GM18870 (cell line): ENCODE data around the gene PTPRD.

ENCODE experiments used
- ATAC-seq: cut with Tn5 transposase; IDR thresholded peaks from one replicate; pipeline ENCODE4 v1.9.1; 2021; ENCODE audit warnings: moderate library complexity; ENCODE audit not compliant: unreplicated experiment

PTPRD gene

GRCh38 chr9:10208691-10209069 lies 404.1 kb downstream of the PTPRD start:
- no peak for ATAC-seq

DNA sequence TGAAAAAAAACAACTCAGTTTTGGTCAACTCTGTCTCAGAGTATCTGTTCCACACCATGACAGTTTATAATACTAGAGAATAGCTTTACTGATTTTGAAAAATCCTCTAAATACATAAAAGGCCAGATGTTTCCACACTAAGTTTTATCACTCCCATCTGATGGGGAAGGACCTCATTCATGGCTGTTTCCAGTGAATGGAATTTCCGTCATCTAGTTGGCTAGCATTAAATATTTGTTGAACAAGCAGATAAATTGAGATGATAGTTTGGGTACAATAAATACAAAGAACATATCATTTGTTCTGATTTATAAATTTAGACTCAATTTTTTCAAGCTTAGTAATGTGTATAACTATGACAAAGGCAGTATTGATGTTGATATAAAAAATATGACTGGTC lies 408.5 kb downstream of the PTPRD start:
- no peak for ATAC-seq

- ATAC-seq = no peak
Measured at GRCh38 chr9:10173561-10173960, 439.2 kb downstream of the PTPRD start.

- no peak for ATAC-seq
Measured at GRCh38 chr9:10172476-10172875, 440.3 kb downstream of the PTPRD start.

DNA sequence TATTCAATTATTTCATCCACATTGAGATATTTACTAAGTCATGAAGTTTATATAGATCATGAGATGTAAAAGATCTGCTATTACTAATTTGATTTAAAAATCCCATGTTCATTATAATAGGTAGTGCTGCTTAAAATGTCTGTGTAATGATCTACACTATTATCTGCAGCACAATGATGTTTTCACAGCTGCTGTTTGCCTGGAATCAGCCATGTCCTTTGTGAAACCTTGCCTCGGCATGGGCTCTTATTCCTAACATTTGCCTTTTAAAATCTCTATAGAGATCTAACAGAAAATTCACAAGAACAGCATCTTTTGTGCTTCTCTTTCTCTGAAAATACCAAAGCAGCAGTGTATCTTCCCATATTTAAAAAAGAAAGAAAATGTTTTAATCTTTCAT lies 444.6 kb downstream of the PTPRD start:
- no peak for ATAC-seq

DNA sequence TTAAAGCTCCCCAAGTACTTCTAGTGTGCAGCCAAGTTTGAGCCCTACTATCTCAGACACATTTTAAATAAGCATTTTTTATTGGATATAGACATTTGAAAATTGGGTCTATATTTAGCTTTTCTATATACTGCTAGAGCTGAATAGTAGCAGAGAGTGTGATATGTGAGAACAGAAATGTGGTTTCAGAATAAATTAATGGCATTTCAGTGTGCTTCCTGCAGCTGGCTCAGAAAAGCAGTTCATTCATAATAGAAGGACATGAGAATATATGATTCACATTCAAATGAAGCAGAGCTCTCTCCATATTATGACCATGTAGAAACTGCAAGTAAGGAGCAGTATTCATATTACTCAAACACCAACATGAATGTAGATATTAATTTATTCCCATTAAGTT lies 464.0 kb downstream of the PTPRD start:
- no peak for ATAC-seq

DNA sequence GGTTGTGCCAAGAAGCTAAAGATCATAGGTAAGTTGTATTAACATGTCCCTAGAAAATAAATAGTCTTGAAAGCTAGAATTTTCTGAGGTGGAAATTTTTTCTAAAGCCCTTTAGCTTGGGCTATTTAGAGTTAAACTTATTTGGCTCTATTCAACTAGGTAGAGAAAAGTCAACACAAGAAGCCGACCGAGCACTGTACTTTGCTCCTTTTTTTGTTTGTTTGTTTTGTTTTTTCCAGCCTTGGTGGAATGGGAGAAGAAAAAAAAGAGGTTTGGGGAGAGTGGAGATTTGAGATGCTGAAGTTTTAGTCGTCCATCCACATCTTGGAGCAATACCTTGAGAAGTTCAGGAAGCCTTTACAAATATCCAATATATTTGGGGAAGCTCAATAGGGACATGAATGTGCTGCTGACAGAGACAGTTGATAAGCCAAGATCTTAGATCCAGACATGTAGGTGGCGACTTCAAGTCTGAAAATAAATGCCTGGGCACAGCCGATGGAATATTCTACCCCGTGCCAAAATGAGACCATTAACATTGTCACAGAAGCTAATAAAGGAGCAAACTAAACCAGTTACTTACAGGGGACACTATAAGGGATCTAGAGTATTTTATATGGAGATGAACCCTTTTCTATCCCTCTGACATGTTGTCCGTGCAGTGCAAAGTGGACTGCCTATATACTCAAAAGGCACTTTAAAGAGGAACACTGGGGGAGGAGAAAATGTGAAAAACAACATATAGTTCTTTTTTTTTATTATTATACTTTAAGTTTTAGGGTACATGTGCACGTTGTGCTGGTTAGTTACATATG lies 466.1 kb downstream of the PTPRD start:
- ATAC-seq = no peak

DNA sequence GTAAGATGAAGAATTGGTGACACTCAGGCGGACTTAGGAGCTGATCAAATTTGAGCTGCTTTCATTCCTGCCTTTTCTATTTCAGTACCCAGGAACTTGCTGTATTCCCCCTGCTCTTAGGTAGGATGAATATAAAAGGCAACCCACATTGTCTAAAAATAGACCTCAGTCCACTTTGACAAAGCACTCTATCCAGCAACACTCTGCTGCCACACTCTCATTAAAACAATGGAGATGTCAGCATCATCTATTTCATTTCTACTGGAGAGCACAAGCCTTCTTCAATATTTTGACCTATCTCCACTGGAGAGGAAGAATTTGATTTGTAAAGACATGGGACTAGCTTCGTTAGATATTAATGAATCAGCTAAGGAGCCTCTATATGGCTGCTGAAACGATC lies 468.4 kb downstream of the PTPRD start:
- ATAC-seq = no peak

DNA sequence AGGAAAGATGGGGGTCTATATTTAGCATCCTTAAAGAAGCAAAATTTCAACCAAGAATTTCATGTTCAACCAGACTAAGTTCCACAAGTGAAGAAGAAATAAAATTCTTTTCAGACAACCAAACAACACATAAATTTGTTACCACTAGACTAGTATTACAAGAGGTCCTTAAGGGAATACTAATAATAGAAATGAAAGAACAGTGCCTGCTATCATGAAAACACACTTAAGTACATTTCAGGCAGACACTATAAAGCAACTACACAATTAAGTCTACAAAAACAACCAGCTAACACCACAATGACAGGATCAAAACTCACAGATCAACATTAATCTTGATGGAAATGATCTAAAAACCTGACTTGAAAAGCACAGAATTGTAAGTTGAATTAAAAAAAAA lies 477.2 kb downstream of the PTPRD start:
- no peak for ATAC-seq

DNA sequence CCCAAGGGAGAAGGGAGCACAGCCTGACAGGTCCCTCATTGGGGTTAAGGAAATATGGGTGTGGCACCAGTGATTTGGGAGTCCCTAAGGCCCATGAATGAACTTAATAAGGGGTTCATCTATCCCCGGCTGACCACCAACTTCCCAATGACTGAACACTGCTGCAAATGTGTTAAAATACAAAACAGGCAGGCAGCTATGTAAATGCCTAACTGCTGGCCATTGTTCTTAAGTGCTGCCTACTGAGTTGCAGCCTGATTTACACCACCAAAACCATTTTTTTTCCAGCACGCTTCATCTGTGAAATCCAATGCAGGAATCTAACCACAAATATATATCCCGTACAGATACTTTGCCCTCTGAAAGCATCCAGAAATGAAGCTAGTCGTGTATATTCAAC lies 478.5 kb downstream of the PTPRD start:
- ATAC-seq = no peak

GRCh38 chr9:10130061-10130675 lies 482.6 kb downstream of the PTPRD start:
- no peak for ATAC-seq

- no peak for ATAC-seq
Measured at GRCh38 chr9:10127867-10128266, 484.9 kb downstream of the PTPRD start.

- no peak for ATAC-seq
Measured at GRCh38 chr9:10112798-10113197, 500.0 kb downstream of the PTPRD start.

- no peak for ATAC-seq
Measured at GRCh38 chr9:10112070-10112469, 500.7 kb downstream of the PTPRD start.

DNA sequence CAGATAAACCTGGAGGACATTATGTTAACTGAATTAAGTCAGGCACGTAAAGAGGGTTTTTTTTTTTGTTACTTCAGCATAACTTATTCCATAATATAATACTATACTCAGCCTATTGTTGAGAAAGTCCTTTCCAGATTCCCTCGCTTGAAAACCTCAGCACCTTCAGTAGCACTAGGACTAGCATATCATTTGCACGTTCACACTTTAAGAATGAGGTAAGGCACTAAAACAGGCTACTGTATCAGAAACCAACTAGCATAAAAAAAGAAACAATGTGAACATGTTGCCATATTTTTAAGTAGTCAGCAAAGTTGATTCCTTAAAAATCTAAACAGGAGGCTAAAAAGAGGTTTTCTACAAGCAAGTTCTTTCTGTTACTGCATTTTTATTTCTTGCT lies 504.0 kb downstream of the PTPRD start:
- ATAC-seq = no peak

DNA sequence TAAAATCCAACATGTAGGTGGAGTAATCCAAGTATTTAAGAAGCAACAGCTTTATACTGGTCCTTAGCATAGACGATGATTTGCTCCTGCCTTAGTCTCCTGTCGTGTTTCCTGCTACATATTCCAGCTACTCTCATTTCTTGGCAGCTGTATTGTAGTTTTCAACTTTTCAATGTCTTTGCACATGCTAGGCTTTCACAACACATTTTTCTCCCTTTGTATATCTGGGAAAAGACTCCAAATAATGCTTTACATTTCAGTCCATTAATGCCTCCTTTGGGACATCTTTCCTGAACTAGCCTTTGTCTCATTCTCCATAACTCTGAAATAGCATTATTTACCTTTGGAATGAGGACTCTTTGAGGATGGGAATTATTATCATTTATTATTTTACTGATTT lies 508.0 kb downstream of the PTPRD start:
- ATAC-seq = no peak

DNA sequence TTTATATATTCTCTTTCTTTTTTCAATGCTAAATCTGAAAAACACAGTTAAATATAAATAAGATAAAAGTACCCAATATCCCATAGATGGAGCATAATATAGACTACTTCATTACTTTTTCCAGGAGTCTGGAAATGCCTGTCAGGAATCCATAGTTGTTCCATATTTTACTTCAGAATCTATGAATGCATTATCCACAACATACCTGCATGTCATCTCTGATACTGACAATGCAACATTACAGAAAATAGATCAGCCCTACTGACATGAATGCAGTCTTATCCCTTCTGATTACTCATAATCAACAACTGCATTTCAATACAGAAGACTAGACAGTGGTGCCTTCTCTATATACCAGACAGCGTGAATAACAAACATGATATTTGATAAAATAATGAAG lies 517.6 kb downstream of the PTPRD start:
- no peak for ATAC-seq

GRCh38 chr9:10094563-10094962 lies 518.2 kb downstream of the PTPRD start:
- no peak for ATAC-seq

GRCh38 chr9:10080012-10080411 lies 532.8 kb downstream of the PTPRD start:
- no peak for ATAC-seq

- ATAC-seq = peak; percentile 72
Measured at GRCh38 chr9:10079284-10079964, 533.4 kb downstream of the PTPRD start.

DNA sequence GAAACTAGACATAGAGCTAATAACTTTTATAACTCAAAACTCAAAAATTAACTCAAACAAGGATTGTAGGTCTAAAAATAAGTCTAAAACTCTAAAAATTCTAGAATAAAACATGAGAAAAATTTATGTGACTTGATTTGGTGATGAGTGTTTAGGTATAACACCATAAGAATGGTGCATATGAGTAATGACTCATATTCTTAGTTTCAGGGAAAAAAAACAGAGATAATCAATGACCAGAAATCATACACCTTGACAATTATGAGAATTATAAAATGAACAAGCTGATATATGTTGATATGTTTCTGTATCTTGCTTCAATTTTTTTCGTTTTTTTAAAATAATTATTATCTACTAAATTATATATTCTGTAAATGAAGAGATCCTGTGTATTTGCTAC lies 541.2 kb downstream of the PTPRD start:
- ATAC-seq = no peak
